DOHH2 (cell line): Measurements from ENCODE around the gene EHMT1.

Source experiments
- H3F3A ChIP-seq: fragments of 200-600 bp; sonication (generic), shearing (Covaris generic); 2 replicates; pipeline ENCODE4 v1.6.0; 2016; ENCODE audit warnings: antibody characterized with exemption, mild to moderate bottlenecking; ENCODE audit not compliant: control insufficient read depth, insufficient read depth
- H3K27ac ChIP-seq: fragments of 200-600 bp; sonication (generic); 2 replicates; pipeline ENCODE4 v1.5.1; 2014; ENCODE audit warnings: low read depth, mild to moderate bottlenecking, low read length, moderate library complexity
- H3K27me3 ChIP-seq: fragments of 200-600 bp; sonication (generic); 2 replicates; pipeline ENCODE4 v1.6.1; 2014; ENCODE audit warnings: mild to moderate bottlenecking, low read length, mixed read lengths; ENCODE audit not compliant: control insufficient read depth
- H3K36me3 ChIP-seq: fragments of 200-600 bp; sonication (generic); 2 replicates; pipeline ENCODE4 v1.6.1; 2014; ENCODE audit warnings: mild to moderate bottlenecking, low read length, moderate library complexity, mixed read lengths; ENCODE audit not compliant: control insufficient read depth
- H3K4me1 ChIP-seq: fragments of 200-600 bp; sonication (generic); 2 replicates; pipeline ENCODE4 v1.6.1; 2014; ENCODE audit warnings: mild to moderate bottlenecking, low read length, mixed read lengths; ENCODE audit not compliant: control insufficient read depth
- H3K4me2 ChIP-seq: fragments of 200-600 bp; sonication (generic); 2 replicates; pipeline ENCODE4 v1.6.0; 2014; ENCODE audit warnings: mild to moderate bottlenecking, low read length, moderate library complexity
- H3K4me3 ChIP-seq: fragments of 200-600 bp; sonication (generic); 2 replicates; pipeline ENCODE4 v1.5.1; 2014; ENCODE audit warnings: mild to moderate bottlenecking, low read length, mixed read lengths
- H3K79me2 ChIP-seq: fragments of 200-600 bp; sonication (generic); 2 replicates; pipeline ENCODE4 v1.6.1; 2014; ENCODE audit warnings: mild to moderate bottlenecking, low read length, mixed read lengths; ENCODE audit not compliant: control insufficient read depth
- H3K9me2 ChIP-seq: fragments of 200-600 bp; sonication (generic); replicated peaks from 2 replicates; pipeline ENCODE4 v1.6.1; 2014; ENCODE audit warnings: mild to moderate bottlenecking, low read length, mixed read lengths; ENCODE audit not compliant: control insufficient read depth
- H3K9me3 ChIP-seq: fragments of 200-600 bp; sonication (generic); 2 replicates; pipeline ENCODE4 v1.6.1; 2014; ENCODE audit warnings: antibody characterized with exemption, low read length, mixed read lengths; ENCODE audit not compliant: control insufficient read depth, insufficient read depth
- H4K20me1 ChIP-seq: fragments of 200-600 bp; sonication (generic); 2 replicates; pipeline ENCODE4 v1.6.0; 2014; ENCODE audit warnings: low read depth, mild to moderate bottlenecking, antibody characterized with exemption, low read length, moderate library complexity; ENCODE audit not compliant: control insufficient read depth, insufficient read depth
- EZH2phosphoT487 ChIP-seq: fragments of 200-600 bp; sonication (generic); IDR thresholded peaks from 2 replicates; pipeline ENCODE4 v1.6.1; 2017; ENCODE audit warnings: borderline replicate concordance, mild to moderate bottlenecking, antibody characterized with exemption, low read length, moderate library complexity, mixed read lengths
- TF ChIP-seq, protein P1 (sequence below): fragments of 200-600 bp; sonication (generic); IDR thresholded peaks from one replicate; pipeline ENCODE4 v1.5.1; 2014; ENCODE audit warnings: antibody characterized with exemption, mild to moderate bottlenecking, low read depth, low read length; ENCODE audit not compliant: poor library complexity, severe bottlenecking

EHMT1 gene

DNA sequence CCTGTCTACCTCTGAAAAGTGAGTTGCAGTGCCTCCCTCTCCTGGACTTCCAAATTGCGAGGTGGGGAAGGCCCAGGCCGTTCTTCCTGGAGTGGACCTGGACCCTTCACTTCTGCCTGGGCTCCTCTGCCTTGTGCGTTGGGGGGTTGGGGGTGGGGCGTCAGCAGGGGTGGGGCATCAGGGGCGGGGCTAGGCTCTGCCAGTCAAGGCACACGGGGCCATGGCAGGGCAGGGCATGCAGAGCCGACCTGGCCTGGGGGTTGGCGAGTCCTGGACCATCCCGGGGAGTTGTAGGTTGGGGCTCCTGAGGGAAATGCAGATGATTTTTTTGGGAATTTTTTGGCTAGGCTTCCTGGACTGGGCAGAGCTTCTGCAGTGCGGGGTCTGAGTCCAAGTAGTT is 87.1 kb downstream of the EHMT1 start:
- H3K27me3 ChIP-seq = no peaks in the 10 kb centered on the region
- peak overlapping the region; percentile 93 for H3K27ac ChIP-seq
- peaks cover 63% of the 10 kb centered on the region for H3K36me3 ChIP-seq
- peaks cover 60% of the 10 kb centered on the region for H3K4me1 ChIP-seq
- H4K20me1 ChIP-seq = no peaks in the 10 kb centered on the region; the same call in 1 of the 2 replicates
- no peak for TF ChIP-seq EZH2phosphoT487
- TF ChIP-seq, protein P1, sequence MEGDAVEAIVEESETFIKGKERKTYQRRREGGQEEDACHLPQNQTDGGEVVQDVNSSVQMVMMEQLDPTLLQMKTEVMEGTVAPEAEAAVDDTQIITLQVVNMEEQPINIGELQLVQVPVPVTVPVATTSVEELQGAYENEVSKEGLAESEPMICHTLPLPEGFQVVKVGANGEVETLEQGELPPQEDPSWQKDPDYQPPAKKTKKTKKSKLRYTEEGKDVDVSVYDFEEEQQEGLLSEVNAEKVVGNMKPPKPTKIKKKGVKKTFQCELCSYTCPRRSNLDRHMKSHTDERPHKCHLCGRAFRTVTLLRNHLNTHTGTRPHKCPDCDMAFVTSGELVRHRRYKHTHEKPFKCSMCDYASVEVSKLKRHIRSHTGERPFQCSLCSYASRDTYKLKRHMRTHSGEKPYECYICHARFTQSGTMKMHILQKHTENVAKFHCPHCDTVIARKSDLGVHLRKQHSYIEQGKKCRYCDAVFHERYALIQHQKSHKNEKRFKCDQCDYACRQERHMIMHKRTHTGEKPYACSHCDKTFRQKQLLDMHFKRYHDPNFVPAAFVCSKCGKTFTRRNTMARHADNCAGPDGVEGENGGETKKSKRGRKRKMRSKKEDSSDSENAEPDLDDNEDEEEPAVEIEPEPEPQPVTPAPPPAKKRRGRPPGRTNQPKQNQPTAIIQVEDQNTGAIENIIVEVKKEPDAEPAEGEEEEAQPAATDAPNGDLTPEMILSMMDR = no peak
- peak overlapping the region; percentile 98 for H3K4me2 ChIP-seq
- peaks cover 19% of the 10 kb centered on the region for H3F3A ChIP-seq
- H3K4me3 ChIP-seq = peak overlapping the region; percentile 73
- no peaks in the 10 kb centered on the region for H3K9me2 ChIP-seq
- H3K79me2 ChIP-seq = peaks cover 96% of the 10 kb centered on the region
- H3K9me3 ChIP-seq = peaks cover 18% of the 10 kb centered on the region

DNA sequence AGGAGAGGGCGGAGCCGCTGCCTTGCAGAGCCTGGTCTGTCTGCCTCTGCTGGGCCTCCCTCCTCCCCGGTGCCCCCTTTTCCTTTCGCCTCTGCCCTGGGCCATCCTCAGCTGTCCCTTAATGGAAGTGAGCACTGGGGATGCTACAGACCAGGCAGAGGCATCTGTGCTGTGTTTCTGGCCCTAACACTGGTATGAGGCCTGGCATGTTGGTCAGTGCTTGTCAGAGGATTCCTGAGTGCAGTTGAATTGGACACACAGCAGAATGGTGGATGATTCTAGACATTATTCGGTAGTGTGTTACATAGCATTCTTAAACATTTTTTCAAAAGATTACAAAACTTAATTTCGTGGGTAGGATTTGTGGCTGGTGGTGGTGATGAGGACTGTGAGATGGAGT is 88.6 kb downstream of the EHMT1 start:
- H3K9me2 ChIP-seq = no peaks in the 10 kb centered on the region
- no peaks in the 10 kb centered on the region; the same call in 1 of the 2 replicates for H4K20me1 ChIP-seq
- peaks cover 71% of the 10 kb centered on the region for H3K36me3 ChIP-seq
- H3K4me2 ChIP-seq = peak overlapping the region; percentile 22; the same call in 1 of the 2 replicates
- H3F3A ChIP-seq = peaks cover 19% of the 10 kb centered on the region
- H3K79me2 ChIP-seq = peaks cover 99% of the 10 kb centered on the region
- H3K4me3 ChIP-seq = peak overlapping the region; percentile 20; the same call in 1 of the 2 replicates
- no peaks in the 10 kb centered on the region for H3K27me3 ChIP-seq
- TF ChIP-seq, protein P1 = no peak
- TF ChIP-seq EZH2phosphoT487 = no peak
- peaks cover 62% of the 10 kb centered on the region for H3K4me1 ChIP-seq
- H3K9me3 ChIP-seq = peaks cover 17% of the 10 kb centered on the region
- H3K27ac ChIP-seq = peak overlapping the region; percentile 93

DNA sequence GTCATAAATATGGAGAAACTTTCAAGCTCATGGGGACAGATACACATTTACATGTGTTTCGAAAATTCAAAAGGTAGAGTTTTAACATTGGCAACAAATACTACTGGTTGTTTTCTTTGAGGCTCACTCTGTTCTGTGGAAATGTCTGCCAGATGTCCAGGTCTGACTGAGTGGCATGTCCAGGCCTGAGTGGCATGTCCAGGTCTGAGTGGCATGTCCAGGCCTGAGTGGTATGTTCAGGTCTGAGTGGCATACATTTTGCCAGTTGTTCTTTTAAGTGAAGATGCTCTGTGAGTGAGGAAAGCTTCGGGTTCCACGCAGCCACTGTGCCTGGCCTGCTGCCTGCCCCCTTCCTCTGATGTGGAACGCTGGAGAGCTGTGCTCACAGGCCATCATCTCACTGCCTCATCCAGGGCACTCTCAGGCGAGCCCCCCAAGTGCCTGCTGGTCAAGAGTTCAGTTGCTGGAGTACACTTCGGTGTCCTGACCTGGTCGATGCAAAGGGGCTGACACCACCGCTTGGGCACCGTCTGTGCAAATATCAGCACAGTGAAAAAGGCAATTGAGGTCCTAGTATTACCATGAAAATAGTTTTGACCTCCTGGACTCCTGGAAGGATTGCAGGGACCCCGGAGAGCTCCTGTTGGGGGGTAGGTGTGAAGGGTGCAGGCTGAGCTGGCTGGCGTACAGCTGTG is 89.9 kb downstream of the EHMT1 start:
- H4K20me1 ChIP-seq = no peaks in the 10 kb centered on the region; the same call in 1 of the 2 replicates
- no peaks in the 10 kb centered on the region for H3K27me3 ChIP-seq
- peaks cover 9% of the 10 kb centered on the region for H3K9me3 ChIP-seq
- H3K4me2 ChIP-seq = no peak overlapping the region
- H3K79me2 ChIP-seq = peaks cover 93% of the 10 kb centered on the region
- H3K9me2 ChIP-seq = no peaks in the 10 kb centered on the region
- H3K4me3 ChIP-seq = no peak overlapping the region
- TF ChIP-seq, protein P1 = no peak
- TF ChIP-seq EZH2phosphoT487 = no peak
- 0 out of 2 replicates have a peak overlapping the region, but pooled peaks have one; percentile 93 for H3K27ac ChIP-seq
- peaks cover 48% of the 10 kb centered on the region for H3K4me1 ChIP-seq
- H3F3A ChIP-seq = peaks cover 14% of the 10 kb centered on the region
- H3K36me3 ChIP-seq = peaks cover 69% of the 10 kb centered on the region
